ENCODE data around the gene SSTR4.
"Not testable (repeated sequence)": the region's sequence is repeated elsewhere in the genome, so short reads cannot be mapped to it uniquely, and the experiment has no call there.

SSTR4 gene

GRCh38 chr20:23034721-23035671 lies at the start of gene SSTR4:
TSS of gene SSTR4 (plus strand) at chr20:23035312. CDS start at chr20:23035484, 172 bp downstream.
- DNase-seq = no peak

- no peak for DNase-seq
These were observed 48.5 kb upstream of the SSTR4 start for GRCh38 chr20:22986601-22987000.

GRCh38 chr20:22991424-22991823 lies 43.7 kb upstream of the SSTR4 start:
- DNase-seq = not testable (repeated sequence)

- no peak for DNase-seq
These were observed 41.3 kb upstream of the SSTR4 start for GRCh38 chr20:22993823-22994222.

- no peak for DNase-seq
These were observed 39.2 kb upstream of the SSTR4 start for GRCh38 chr20:22995923-22996322.

GRCh38 chr20:22998476-22998875 lies 36.6 kb upstream of the SSTR4 start:
- DNase-seq = no peak

GRCh38 chr20:22999756-23000155 lies 35.4 kb upstream of the SSTR4 start:
- DNase-seq = no peak

GRCh38 chr20:23000232-23000947 lies 34.7 kb upstream of the SSTR4 start:
- no peak for DNase-seq

- DNase-seq = no peak
These were observed 32.8 kb upstream of the SSTR4 start for GRCh38 chr20:23002276-23002675.

- DNase-seq = no peak
These were observed 32.0 kb upstream of the SSTR4 start for GRCh38 chr20:23003077-23003635.

- DNase-seq = no peak
These were observed 31.1 kb upstream of the SSTR4 start for GRCh38 chr20:23003881-23004460.

- DNase-seq = no peak
These were observed 29.3 kb upstream of the SSTR4 start for GRCh38 chr20:23005776-23006175.

- no peak for DNase-seq
These were observed 27.6 kb upstream of the SSTR4 start for GRCh38 chr20:23007462-23007861.

- DNase-seq = no peak
These were observed 27.0 kb upstream of the SSTR4 start for GRCh38 chr20:23007886-23008655.

- no peak for DNase-seq
These were observed 26.4 kb upstream of the SSTR4 start for GRCh38 chr20:23008667-23009066.

GRCh38 chr20:23009636-23010035 lies 25.5 kb upstream of the SSTR4 start:
- no peak for DNase-seq

- no peak for DNase-seq
These were observed 25.0 kb upstream of the SSTR4 start for GRCh38 chr20:23010096-23010495.

- no peak for DNase-seq
These were observed 23.9 kb upstream of the SSTR4 start for GRCh38 chr20:23011008-23011721.

- DNase-seq = no peak
These were observed 21.7 kb upstream of the SSTR4 start for GRCh38 chr20:23013429-23013828.

- DNase-seq = no peak
These were observed 17.6 kb upstream of the SSTR4 start for GRCh38 chr20:23017516-23017915.

GRCh38 chr20:23018432-23018831 lies 16.7 kb upstream of the SSTR4 start:
- no peak for DNase-seq

- no peak for DNase-seq
These were observed 16.2 kb upstream of the SSTR4 start for GRCh38 chr20:23018941-23019340.
